ENCODE measurements around the gene TMEM92.

TMEM92 gene

DNA sequence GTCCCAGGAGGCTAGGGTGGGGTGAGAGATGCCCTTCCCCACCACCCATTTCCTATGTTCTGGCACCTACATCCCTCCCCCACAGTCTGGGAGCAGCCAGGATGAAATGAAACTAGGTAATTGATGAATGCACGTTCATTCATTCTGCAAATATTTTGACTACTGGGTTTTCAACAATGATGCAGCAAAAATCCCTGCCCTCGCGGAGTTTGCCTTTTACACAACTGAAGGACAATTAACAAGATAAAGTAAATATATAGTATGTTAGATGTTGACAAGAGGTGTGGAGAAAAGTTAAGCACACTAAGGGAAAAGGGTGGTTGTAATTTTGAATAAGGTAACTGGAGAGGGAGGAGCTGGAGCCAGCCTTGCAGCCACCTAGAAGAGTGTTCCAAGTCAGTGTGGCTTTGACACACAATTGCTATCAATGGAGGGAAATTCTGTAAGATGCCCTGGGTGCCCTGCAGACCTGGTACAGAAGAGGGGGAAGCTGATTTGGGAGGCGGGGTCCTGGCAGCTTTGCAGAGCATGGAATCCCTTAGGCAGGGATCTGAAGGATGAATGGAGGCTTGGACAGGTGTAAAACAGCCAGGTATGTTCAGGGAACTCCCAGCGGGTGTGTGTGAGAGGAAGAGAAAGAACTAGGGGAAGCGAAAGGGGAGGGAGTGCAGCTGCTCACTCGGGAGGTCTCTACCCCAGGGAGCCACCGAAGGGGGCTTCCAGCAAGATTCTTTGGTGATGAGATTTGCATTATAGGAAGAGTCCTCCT is 2.5 kb downstream of the TMEM92 start:
- no peak overlapping the region for H3K4me3 ChIP-seq (ENCODE audit: low read depth, low read length)
- DNase-seq (ENCODE audit: low read depth): no peak
- TF ChIP-seq, protein P1, sequence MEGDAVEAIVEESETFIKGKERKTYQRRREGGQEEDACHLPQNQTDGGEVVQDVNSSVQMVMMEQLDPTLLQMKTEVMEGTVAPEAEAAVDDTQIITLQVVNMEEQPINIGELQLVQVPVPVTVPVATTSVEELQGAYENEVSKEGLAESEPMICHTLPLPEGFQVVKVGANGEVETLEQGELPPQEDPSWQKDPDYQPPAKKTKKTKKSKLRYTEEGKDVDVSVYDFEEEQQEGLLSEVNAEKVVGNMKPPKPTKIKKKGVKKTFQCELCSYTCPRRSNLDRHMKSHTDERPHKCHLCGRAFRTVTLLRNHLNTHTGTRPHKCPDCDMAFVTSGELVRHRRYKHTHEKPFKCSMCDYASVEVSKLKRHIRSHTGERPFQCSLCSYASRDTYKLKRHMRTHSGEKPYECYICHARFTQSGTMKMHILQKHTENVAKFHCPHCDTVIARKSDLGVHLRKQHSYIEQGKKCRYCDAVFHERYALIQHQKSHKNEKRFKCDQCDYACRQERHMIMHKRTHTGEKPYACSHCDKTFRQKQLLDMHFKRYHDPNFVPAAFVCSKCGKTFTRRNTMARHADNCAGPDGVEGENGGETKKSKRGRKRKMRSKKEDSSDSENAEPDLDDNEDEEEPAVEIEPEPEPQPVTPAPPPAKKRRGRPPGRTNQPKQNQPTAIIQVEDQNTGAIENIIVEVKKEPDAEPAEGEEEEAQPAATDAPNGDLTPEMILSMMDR (IDR thresholded peaks at IDR 0.05; ENCODE audit: control insufficient read depth, extremely low read depth, insufficient read depth): no peak

DNA sequence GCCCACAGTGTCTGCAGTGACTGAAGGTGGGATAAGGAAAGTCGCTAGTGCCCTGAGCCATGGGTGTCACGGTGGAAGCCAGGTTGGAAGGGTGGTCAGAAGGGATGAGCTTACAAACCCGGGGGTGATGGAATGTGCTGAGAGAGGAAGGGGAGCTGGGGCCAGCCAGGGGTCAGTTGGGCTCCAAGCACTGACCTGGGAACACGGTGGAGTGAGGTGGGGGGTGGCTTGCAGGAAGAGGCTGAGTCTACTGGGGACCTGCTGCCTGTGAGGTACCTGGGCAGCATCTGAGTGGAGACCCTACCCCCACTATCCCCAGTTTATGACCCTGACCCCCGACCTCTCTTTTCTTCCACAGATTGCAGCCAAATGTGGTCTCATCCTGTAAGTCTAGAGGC is 3.1 kb downstream of the TMEM92 start:
- no peak overlapping the region for H3K4me3 ChIP-seq (ENCODE audit: low read depth, low read length)
- DNase-seq (ENCODE audit: low read depth): no peak
- TF ChIP-seq, protein P1 (IDR thresholded peaks at IDR 0.05; ENCODE audit: control insufficient read depth, extremely low read depth, insufficient read depth): no peak

DNA sequence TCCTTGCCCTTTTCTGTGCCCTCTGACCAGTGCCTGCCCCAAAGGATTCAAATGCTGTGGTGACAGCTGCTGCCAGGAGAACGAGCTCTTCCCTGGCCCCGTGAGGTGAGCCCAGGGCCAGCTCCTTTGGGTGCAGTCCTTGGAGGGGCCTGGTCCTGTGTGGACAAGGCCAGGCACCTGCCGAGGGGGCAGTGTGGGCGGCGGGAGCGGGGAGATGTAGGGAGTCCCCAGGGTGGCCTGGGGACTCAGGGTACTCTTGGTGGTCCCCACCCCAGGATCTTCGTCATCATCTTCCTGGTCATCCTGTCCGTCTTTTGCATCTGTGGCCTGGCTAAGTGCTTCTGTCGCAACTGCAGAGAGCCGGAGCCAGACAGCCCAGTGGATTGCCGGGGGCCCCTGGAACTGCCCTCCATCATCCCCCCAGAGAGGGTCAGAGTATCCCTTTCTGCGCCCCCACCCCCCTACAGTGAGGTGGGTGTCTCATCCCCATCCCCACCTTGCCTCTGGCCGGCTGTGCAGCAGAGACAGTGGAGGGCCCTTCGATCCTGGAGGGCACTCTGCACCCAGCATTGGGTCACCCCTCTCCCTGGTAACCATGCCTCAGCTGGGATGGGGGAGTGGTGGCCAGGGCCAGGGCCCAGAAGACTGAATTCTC is 4.4 kb downstream of the TMEM92 start:
- TF ChIP-seq, protein P1 (IDR thresholded peaks at IDR 0.05; ENCODE audit: control insufficient read depth, extremely low read depth, insufficient read depth): no peak
- no peak for DNase-seq (ENCODE audit: low read depth)
- H3K4me3 ChIP-seq (ENCODE audit: low read depth, low read length): no peak overlapping the region

DNA sequence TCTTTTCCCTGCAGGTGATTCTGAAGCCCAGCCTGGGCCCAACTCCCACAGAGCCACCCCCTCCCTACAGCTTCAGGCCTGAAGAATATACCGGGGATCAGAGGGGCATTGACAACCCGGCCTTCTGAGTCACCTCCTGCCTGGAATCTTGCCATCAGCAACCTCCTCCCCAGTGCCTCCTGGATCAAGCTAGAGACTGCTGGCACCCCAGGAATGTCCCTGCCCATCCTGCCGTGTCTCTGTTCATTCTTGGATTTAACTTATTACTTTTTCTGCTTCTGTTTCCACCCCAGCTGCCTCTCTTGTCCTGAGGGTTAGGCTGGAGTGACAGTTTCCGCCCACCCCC is 4.9 kb downstream of the TMEM92 start:
- TF ChIP-seq, protein P1 (IDR thresholded peaks at IDR 0.05; ENCODE audit: control insufficient read depth, extremely low read depth, insufficient read depth): no peak
- no peak for DNase-seq (ENCODE audit: low read depth)
- H3K4me3 ChIP-seq (ENCODE audit: low read depth, low read length): no peak overlapping the region

DNA sequence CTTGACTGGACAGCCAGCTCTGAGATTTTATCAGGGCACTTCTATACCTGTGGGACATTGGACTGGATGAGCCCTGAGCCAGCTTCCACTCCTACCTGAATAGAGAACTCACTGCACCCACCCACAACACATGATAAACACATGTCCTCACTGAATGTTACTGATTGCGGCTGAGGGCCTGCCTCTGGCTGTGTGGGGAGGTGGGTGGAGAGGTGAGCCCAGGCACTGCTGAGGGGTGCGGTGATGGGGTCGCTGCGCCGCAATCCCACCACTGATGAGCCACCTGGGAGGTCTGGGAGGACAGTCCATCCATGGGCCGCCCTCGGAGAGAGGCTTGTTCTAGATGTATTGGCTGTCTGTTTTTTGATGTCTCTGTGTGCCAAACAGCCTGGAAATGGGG is 5.4 kb downstream of the TMEM92 start:
- DNase-seq (ENCODE audit: low read depth): no peak
- TF ChIP-seq, protein P1 (IDR thresholded peaks at IDR 0.05; ENCODE audit: control insufficient read depth, extremely low read depth, insufficient read depth): no peak
- H3K4me3 ChIP-seq (ENCODE audit: low read depth, low read length): no peak overlapping the region

DNA sequence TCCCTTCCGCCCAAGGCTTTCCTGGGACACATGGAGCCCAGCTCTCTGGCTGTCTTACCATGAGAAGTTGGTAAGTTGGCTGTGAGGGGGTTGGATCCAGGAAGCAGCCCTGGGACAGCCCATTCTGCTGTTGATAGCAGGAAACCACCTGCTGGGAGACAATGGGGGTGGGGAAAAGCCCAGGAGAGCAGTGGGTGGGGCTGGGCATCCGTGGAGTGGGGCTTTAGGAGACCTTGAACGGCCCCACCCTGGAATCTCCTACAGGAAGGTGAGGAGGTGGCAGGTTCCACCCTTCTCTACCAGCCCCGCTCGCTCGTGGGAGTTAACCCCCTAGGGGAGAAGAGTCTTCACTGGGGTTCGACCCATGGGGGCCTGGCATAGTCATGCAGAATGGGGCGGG is 5.8 kb downstream of the TMEM92 start:
- TF ChIP-seq, protein P1 (IDR thresholded peaks at IDR 0.05; ENCODE audit: control insufficient read depth, extremely low read depth, insufficient read depth): no peak
- no peak overlapping the region for H3K4me3 ChIP-seq (ENCODE audit: low read depth, low read length)
- DNase-seq (ENCODE audit: low read depth): no peak
